ENCODE measurements around the gene TAS2R10. TPM values are rescaled to one million over a fixed set of nuclear protein-coding genes. Genes with fewer than 3 reads are reported as not detected.

Gene TAS2R10, protein sequence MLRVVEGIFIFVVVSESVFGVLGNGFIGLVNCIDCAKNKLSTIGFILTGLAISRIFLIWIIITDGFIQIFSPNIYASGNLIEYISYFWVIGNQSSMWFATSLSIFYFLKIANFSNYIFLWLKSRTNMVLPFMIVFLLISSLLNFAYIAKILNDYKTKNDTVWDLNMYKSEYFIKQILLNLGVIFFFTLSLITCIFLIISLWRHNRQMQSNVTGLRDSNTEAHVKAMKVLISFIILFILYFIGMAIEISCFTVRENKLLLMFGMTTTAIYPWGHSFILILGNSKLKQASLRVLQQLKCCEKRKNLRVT
- 0.55 and 0.71 TPM in 2 replicates for total RNA-seq

DNA sequence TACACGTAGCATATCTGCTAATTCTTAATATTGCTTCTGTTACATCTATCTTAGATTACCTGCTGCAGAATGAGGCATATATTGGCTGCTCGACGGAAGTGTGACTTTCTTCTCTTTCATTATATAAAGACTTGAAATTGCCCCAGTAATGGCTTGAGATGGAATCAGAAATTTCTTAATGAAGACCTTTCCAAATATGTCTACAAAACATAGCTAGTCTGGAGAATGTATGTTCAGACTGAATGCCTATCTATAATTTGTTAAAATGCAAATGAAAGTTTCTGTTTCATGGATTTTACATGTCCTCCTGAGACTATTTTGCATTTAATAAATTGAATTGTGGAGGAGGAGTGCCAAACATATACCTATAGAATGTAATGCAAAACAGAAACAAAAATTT, at the start of gene TAS2R10:
TAS2R10 (minus strand) TSS at position 101 of the 400 bp plus-strand sequence; CDS start at position 12, 89 bp downstream.

DNA sequence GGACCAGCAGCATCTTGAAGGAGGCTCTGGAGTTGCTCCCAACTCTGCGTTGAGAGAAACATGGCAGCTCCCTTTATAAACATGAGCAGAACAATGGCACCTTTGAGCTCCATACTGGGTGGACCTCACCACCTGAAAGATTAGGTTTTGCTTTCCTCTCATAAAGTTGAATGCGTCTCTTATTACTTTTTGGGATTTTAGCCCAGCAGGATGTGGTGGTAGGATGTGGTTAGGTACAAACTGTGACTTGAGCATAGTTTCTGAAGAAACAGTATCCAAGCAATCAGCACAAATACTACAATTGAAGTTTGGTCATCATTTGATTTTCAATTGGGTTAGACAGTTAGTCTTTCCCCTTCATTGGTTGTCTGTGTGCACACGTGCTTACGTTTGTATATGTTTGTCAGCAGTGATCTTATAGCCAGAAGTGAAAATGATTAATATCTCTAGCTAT, 23.3 kb upstream of the TAS2R10 start, which contains the start of gene PRR4:
PRR4 (minus strand) TSS at position 51 of the 454 bp plus-strand sequence; CDS start at position 13, 38 bp downstream.

DNA sequence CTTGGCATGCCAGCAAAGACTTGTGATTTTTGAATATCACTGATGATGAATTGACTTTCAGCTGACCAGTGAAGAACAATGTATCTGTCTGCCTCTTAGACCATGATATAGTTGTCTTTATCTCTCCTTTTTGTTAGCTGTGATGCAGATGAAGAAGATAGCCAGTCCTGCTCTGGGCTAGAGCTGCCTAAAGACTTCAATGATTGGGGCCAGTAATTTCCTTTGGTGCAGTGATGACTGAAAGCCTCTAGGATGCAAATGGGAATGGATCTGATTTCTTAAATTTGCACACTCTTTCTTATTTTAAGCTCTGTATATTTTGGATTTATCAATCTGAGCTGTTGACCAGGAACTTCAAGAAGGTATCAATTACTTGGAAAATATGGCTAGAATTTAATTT, 16.1 kb downstream of the TAS2R10 start, which contains the start of gene TAS2R9:
TAS2R9 (minus strand) TSS at position 101 of the 400 bp plus-strand sequence; CDS start at position 8, 93 bp downstream.

DNA sequence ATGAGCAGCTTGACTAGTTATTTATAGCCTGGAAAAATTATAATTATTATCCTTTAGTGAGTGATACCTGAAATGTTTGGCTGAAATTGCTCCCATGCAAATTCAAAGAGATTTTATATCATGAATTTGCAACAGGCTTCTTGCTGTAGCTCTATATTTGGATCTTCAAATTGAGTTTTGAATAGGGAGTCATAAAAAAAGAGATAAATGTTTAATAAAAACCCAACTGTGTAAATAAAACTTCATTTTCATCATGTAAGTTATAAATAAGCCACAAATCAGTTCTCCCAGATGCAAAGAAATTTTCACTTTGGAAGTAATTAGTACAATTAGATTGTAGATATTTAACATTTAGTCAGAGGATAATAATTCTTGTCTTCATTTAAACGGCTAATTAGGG, 19.0 kb downstream of the TAS2R10 start, which contains the start of gene TAS2R8:
TAS2R8 (minus strand) TSS at position 101 of the 400 bp plus-strand sequence. CDS start 306 bp downstream, outside the sequence.

DNA sequence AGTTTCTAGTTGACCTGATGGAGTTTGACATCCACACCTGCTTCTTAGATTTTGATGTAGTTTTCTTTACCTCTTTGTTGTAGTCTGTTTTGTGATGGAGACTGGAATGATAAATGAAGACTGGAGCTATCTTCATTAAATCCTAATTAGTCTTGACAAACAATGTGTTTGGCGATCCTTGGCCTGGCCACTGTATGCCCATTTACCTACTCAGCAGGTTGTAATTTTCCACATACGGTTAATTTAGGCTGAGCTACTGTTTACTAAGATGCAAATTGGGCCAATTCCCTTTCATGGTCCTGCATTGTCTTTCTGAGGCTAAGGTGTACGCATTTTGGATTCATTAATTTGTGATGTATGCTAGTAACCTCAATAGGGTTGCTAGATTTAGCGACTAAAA, 23.6 kb downstream of the TAS2R10 start, which contains the start of gene TAS2R7:
TAS2R7 (minus strand) TSS at position 41 of the 400 bp plus-strand sequence. CDS start 57 bp downstream, outside the sequence.

Other genes with a start within 250 kb of the TAS2R10 start
- 16.4 and 22.8 TPM in 2 replicates for gene MAGOHB, start 212.7 kb downstream of the TAS2R10 start, total RNA-seq
- 0.09 and 0.14 TPM in 2 replicates for gene STYK1, start 152.3 kb downstream of the TAS2R10 start, total RNA-seq
- 65.0 and 93.0 TPM in 2 replicates for gene YBX3, start 103.0 kb downstream of the TAS2R10 start, total RNA-seq
- not detected in 2 replicates for gene TAS2R7, start 23.7 kb downstream of the TAS2R10 start, total RNA-seq
- not detected in 2 replicates for gene TAS2R8, start 19.1 kb downstream of the TAS2R10 start, total RNA-seq
- gene TAS2R9, start 16.2 kb downstream of the TAS2R10 start, total RNA-seq, result not detected in 2 replicates
- gene PRR4, start 23.1 kb upstream of the TAS2R10 start, total RNA-seq, result 0.37 and 0.57 TPM in 2 replicates
- gene PRH1, start 57.9 kb upstream of the TAS2R10 start, total RNA-seq, result 11.2 and 16.6 TPM in 2 replicates
- gene TAS2R13, start 83.2 kb upstream of the TAS2R10 start, total RNA-seq, result 0.65 and 0.85 TPM in 2 replicates
- gene PRH2, start 102.9 kb upstream of the TAS2R10 start, total RNA-seq, result 0.14 and 0.18 TPM in 2 replicates
- gene TAS2R14, start 112.9 kb upstream of the TAS2R10 start, total RNA-seq, result 1.7 and 2.4 TPM in 2 replicates
- gene TAS2R50, start 160.6 kb upstream of the TAS2R10 start, total RNA-seq, result 2.1 and 2.4 TPM in 2 replicates
- gene TAS2R20, start 171.9 kb upstream of the TAS2R10 start, total RNA-seq, result 2.2 and 2.4 TPM in 2 replicates
- 4.0 and 4.1 TPM in 2 replicates for gene TAS2R19, start 196.3 kb upstream of the TAS2R10 start, total RNA-seq
- 2.4 and 3.7 TPM in 2 replicates for gene TAS2R31, start 205.0 kb upstream of the TAS2R10 start, total RNA-seq
- gene TAS2R46, start 235.9 kb upstream of the TAS2R10 start, total RNA-seq, result 1.3 and 1.8 TPM in 2 replicates